Mucosa of gallbladder (tissue), 1 donor: ENCODE data around the gene UST. TPM values are rescaled to one million over a fixed set of nuclear protein-coding genes. Genes with fewer than 3 reads are reported as not detected.
"Not testable (repeated sequence)": the region's sequence is repeated elsewhere in the genome, so short reads cannot be mapped to it uniquely, and the experiment has no call there.

ENCODE experiments used
- DNase-seq: peaks from one replicate; pipeline ENCODE4 v3.0.0-alpha.2; 2020; ENCODE audit warnings: low spot score
- total RNA-seq: library from RNA; stranded (reverse); gene quantifications from one replicate; pipeline ENCODE4 v1.2.1, GENCODE V29; 2021
- donor health status: DM: no; HTN: no; CAD: no.

Gene UST
- total RNA-seq, 1 donor from 2014 or later: 24.0 TPM

GRCh38 chr6:148947621-148948444, 201.0 kb downstream of the UST start:
- DNase-seq: peak; percentile 90

DNA sequence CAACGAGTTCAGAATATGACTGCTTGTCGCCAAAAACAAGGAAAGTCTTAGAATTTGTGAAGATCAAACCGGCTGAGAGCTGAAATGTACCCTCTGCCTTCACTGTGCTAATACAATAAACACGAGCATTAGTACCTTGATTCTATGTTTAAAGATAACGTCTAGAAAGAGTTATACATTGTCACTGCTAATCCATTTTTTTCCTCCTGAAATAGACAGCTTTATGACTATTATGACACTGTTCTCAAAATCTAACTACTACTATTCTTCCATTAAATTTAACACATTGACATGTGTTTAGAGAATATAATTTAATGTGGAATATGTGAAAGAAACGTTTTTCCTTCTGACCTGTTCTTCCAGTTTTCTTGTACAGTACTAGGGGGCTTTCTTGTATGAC, 204.8 kb downstream of the UST start:
- DNase-seq: no peak

GRCh38 chr6:148952147-148953035, 205.6 kb downstream of the UST start:
- no peak for DNase-seq

- no peak for DNase-seq
These were observed 207.6 kb downstream of the UST start for GRCh38 chr6:148954461-148954860.

DNA sequence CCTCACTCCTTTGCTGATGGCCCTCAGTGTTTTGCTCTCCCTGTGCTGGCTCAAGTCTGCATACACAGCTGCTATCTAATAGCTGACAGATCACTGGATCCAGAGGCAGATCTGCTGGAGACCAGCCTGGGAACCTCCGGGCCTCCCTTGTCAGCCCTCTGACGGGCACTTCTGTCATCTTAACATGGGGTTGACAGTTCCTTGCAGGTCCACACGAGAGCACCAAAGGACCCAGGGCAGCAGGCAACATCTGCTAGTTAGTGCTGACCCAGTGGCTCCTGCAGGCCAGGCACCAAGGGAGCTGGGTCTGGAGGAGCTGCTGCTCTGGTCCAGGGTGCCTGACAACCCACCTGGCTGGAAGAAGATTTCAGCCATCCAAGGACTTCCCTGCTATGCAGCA, 208.1 kb downstream of the UST start:
- DNase-seq: no peak

GRCh38 chr6:148955441-148955840, 208.6 kb downstream of the UST start:
- DNase-seq: no peak

- DNase-seq: not testable (repeated sequence)
These were observed 209.3 kb downstream of the UST start for GRCh38 chr6:148956163-148956562.

GRCh38 chr6:148957752-148958151, 210.9 kb downstream of the UST start:
- no peak for DNase-seq

DNA sequence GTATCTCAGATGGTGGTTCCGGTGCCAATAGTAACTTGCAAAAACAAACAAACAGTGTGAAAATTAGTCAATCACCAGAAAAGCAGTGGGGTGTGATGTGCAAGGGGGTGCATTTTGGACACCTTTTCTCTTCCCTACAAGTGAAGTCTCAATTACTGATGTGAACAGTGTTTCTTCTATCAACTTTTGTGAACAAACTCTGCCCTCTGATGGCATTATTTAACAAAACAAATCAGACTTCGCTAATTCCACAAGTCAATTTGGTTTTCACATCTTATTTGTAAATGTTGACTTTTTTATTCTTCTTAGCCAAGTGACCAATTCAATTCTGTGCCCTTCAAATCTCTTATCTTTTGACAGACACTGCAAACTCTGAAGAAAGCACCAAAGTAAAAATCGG, 212.2 kb downstream of the UST start:
- DNase-seq: no peak

- DNase-seq: no peak
These were observed 212.7 kb downstream of the UST start for GRCh38 chr6:148959501-148959900.

GRCh38 chr6:148962854-148963515, 216.2 kb downstream of the UST start:
- DNase-seq: no peak

GRCh38 chr6:148963738-148964137, 216.9 kb downstream of the UST start:
- no peak for DNase-seq

- no peak for DNase-seq
These were observed 217.6 kb downstream of the UST start for GRCh38 chr6:148964467-148964866.

GRCh38 chr6:148965287-148965686, 218.5 kb downstream of the UST start:
- DNase-seq: no peak

DNA sequence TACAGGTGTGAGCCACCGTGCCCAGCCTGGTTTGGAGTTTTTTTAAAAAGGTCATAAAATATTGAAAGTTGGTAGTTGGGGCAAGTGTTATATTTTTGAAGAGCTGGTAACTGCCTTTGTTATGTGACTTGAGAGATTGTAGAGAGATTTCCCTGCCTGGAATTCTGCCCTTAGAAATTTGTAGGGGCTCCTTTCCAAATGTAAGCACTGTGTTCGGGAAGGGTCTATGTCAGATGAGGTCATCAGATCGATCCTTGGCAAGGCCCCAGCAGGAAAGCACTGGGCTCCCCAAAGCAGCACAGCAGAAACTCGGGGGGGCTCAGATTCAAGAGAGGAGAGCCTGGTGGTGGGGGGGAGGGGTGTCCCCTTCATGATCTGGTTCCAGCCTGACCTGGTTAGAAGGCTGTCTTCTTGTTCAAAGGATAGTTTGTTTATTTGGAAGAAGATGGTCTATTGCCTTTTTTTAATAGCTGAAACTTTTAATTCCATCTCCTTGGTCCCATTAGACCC, 220.2 kb downstream of the UST start:
- no peak for DNase-seq

DNA sequence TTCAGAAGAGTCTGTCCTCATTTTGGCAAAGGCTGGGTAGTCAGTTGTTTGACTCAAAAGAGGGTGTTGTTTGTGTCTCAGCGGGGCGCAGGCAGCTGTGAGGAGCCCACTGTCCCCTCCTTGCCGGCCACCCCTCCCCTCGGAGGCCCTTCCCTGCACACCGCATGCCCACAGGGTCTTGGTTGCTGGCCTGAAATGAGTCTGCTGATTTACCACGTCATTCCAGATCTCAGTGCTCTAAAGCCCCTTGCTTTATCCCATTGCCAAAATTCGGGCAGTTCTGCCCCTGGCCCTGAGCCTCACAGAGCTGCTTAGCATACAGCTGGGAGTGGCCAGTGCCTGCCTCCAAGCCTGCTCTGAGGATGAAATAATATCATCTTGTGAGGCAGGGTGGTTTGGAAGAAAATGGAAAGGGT, 220.7 kb downstream of the UST start:
- DNase-seq: no peak

GRCh38 chr6:148968771-148969602, 222.2 kb downstream of the UST start:
- DNase-seq: no peak

GRCh38 chr6:148969603-148970061, 222.8 kb downstream of the UST start:
- no peak for DNase-seq

- no peak for DNase-seq
These were observed 224.4 kb downstream of the UST start for GRCh38 chr6:148971031-148971927.

- peak; percentile 46 for DNase-seq
These were observed 225.7 kb downstream of the UST start for GRCh38 chr6:148972481-148972880.
